ENCODE results near the gene SPAG9.

Gene SPAG9, protein sequence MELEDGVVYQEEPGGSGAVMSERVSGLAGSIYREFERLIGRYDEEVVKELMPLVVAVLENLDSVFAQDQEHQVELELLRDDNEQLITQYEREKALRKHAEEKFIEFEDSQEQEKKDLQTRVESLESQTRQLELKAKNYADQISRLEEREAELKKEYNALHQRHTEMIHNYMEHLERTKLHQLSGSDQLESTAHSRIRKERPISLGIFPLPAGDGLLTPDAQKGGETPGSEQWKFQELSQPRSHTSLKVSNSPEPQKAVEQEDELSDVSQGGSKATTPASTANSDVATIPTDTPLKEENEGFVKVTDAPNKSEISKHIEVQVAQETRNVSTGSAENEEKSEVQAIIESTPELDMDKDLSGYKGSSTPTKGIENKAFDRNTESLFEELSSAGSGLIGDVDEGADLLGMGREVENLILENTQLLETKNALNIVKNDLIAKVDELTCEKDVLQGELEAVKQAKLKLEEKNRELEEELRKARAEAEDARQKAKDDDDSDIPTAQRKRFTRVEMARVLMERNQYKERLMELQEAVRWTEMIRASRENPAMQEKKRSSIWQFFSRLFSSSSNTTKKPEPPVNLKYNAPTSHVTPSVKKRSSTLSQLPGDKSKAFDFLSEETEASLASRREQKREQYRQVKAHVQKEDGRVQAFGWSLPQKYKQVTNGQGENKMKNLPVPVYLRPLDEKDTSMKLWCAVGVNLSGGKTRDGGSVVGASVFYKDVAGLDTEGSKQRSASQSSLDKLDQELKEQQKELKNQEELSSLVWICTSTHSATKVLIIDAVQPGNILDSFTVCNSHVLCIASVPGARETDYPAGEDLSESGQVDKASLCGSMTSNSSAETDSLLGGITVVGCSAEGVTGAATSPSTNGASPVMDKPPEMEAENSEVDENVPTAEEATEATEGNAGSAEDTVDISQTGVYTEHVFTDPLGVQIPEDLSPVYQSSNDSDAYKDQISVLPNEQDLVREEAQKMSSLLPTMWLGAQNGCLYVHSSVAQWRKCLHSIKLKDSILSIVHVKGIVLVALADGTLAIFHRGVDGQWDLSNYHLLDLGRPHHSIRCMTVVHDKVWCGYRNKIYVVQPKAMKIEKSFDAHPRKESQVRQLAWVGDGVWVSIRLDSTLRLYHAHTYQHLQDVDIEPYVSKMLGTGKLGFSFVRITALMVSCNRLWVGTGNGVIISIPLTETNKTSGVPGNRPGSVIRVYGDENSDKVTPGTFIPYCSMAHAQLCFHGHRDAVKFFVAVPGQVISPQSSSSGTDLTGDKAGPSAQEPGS (N-terminal part only)

DNA sequence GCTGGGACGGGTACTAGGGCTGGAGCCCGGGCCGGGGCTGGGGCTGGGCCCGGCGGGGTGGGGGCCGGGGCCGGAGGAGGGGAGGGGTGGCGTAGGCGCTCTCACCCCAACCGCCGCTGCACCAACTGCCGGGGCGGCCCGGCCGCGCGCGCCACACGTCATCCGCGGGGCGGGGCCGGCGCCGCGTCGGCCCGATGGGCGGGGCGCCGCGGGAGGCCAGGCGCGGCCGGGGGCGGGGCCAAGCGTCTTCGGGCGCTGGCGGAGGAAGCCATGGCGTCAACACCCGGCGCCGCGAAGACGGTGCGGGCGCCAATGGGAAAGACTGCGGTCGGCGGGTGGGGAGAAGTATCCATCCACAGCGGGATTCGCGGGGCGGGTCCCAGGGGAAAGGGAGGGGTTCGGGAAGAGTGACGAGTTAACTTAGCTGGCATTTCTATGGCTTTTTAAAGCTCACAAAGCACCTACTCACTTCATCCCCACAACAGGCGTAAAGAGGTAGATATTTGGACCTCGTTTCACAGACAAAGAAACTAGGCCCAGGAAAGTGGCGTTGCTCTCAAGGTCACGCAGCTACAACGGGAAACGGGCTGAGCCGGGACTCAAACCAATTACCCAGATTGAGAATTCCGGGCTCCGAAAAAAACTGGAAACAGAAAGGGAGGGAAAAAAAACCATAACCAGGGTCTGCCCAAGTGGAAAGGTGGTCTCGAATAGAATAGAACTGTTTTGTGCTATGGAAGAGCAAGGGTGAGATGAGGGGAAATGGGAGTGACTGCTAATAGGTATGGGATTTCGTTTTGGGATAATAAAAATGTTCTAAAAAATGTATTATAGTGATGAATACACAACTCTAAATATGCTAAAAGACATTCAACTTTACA is at the start of gene SPAG9:
Gene SPAG9 (minus strand): TSS at position 130 of the 881 bp plus-strand sequence. CDS start 212 bp downstream, outside the sequence.
- DNase-seq: peak; percentile 91

DNA sequence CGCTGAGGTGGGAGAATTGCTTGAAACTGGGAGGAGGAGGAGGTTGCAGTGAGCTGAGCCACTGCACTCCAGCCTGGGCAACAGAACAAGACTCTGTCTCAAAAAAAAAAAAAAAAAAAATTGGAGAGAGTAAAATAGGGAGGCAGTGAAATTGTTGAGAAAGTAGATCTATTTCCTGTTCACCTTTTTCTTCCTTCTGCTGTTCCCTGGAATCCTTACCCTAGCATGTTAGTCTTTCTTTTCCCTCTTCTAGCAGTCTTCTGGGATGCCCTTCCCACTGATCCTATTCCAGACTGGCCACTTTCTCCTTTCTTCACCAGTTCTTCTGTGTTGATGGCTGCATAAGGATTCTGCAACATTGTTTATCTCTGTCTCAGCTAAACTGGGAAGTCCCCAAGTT is 48.7 kb upstream of the SPAG9 start:
- no peak for DNase-seq

GRCh38 chr17:51166987-51167931 is 46.6 kb upstream of the SPAG9 start:
- DNase-seq: peak; percentile 18

GRCh38 chr17:51166198-51166986 is 45.7 kb upstream of the SPAG9 start, which contains the start of gene NME2:
Gene NME2 (plus strand): TSS chr17:51166411. CDS start chr17:51166831, 420 bp downstream.
- DNase-seq: peak; percentile 70

GRCh38 chr17:51165680-51166197 is 45.1 kb upstream of the SPAG9 start:
- DNase-seq: no peak

GRCh38 chr17:51164911-51165679 is 44.4 kb upstream of the SPAG9 start:
- no peak for DNase-seq

GRCh38 chr17:51161541-51161940 is 40.9 kb upstream of the SPAG9 start:
- no peak for DNase-seq

- DNase-seq: no peak
These were observed 38.9 kb upstream of the SPAG9 start for GRCh38 chr17:51159604-51160003.

DNA sequence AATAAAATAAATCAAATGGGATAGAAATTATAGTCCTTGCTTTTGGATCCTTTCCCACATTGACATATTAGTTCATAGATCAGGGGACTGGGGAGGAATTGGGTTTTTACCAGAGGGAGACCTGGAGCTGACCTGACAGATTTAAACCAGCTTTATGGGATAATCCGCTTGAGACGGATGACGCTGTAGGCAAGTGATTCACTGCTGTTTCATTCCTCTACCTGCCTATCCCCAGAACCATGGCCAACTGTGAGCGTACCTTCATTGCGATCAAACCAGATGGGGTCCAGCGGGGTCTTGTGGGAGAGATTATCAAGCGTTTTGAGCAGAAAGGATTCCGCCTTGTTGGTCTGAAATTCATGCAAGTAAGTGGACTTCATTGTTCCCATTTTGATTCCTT is 34.7 kb upstream of the SPAG9 start:
- no peak for DNase-seq

DNA sequence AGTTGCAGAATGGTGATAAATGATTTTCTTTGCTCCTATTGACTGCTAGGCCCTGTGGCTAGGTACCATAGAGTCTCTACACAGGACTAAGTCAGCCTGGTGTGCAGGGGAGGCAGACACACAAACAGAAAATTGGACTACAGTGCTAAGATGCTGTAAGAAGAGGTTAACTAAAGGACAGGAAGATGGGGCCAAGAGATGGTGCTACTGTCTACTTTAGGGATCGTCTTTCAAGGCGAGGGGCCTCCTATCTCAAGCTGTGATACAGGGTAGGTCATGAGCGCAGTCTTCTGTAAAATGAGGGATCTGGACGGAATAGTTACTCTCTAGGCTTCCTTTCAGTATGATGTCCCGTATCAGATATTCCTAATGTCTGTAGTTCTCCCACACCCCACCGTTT is 33.5 kb upstream of the SPAG9 start:
- no peak for DNase-seq

GRCh38 chr17:51153210-51154072 is 32.8 kb upstream of the SPAG9 start, which contains the start of gene NME1:
Gene NME1 (plus strand): TSS chr17:51153559. CDS start chr17:51155655, 2,096 bp downstream.
- DNase-seq: peak; percentile 98

- no peak for DNase-seq
These were observed 32.1 kb upstream of the SPAG9 start for GRCh38 chr17:51152766-51153209.

DNA sequence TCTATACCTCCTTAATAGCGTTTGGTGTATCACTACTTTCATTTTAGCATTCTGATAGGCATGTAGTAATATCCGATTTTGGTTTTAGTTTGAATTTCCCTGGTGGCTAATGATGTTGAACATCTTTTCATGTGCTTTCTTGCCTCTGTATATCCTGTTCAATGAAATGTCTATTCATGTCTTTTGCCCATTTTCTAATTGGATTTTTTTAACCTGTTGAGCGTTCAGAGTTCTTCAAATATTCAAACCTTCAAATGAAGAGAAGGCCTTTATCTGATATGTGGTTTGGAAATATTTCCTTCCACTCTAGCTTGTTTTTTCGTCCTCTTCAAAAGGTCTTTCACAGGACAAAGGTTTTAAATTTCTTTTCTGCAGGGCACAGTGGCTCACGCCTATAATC is 30.3 kb upstream of the SPAG9 start:
- DNase-seq: no peak

- DNase-seq: no peak
These were observed 28.5 kb upstream of the SPAG9 start for GRCh38 chr17:51149163-51149562.

GRCh38 chr17:51147650-51148049 is 27.0 kb upstream of the SPAG9 start:
- no peak for DNase-seq

DNA sequence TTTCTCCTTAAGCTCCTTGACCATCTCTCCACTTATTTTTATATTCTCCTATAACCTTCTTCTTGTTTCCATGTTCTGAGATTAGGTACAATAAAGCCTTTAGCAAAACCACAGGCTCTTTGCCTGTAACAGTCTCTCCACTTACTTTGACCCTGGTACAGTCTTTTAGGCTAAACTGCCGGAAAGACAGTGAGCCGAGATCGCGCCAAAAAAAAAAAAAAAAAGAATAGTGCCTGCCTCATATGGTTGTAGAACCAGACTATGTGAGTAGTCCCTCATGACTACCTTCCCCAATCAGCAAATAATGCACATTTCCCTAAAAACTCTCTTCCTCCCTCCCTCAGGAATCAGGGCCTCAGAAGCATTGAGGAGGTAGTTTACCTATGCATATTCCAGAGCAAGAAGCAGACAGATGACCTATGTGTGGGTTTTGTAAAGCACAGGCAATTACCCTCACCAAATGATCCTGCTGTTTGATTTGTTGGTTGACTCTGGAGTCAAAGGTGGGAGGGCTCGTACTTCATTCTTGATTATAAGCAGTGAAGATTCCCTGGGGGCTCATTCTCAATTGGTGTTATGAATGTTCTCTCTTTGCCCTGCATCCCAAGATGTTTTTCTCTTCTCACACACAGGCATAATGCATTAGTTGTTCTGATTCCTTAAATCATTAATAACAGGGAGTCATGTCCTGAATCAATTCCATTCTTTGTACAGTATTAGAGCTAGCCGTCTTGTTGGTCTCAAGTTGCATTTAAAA is 23.8 kb upstream of the SPAG9 start:
- no peak for DNase-seq

DNA sequence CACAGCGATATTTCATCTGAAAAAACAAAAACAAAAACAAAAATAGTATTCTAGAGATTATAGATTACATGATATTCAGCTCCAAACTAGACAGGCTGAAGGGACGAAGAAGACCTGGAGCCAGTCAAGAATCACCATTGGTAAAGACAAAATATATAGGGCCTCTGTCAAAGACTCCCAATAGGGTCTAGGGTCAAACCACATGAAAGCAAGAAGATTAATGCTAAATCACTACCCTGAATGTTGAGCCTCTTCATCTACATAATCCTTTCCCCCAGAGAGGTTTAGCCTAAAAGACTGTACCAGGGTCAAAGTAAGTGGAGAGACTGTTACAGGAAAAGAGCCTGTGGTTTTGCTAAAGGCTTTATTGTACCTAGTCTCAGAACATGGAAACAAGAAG is 21.9 kb upstream of the SPAG9 start:
- DNase-seq: no peak

Measured in NCI-H1092 (cell line).